K562 (cell line): ENCODE results near the gene MAGEA4. TPM values are rescaled to one million over a fixed set of nuclear protein-coding genes. Genes with fewer than 3 reads are reported as not detected.

ENCODE experiments used
- BACH1 ChIP-seq: fragments of 200-800 bp; sonication (Bioruptor generic); IDR thresholded peaks from 2 replicates; pipeline ENCODE4 v1.6.1; 2016; ENCODE audit warnings: missing genetic modification characterization, missing compliant biosample characterization
- CREBBP ChIP-seq: IDR thresholded peaks from one replicate; pipeline ENCODE4 v1.6.1; 2012; ENCODE audit warnings: low read depth, mild to moderate bottlenecking, control low read depth, inconsistent platforms, low read length
- DEAF1 ChIP-seq: fragments of 450-650 bp; formaldehyde crosslinking; IDR thresholded peaks from 2 replicates; pipeline ENCODE4 v1.4.0; 2020; ENCODE audit warnings: mild to moderate bottlenecking, moderate library complexity
- E2F4 ChIP-seq: sonication (generic); formaldehyde crosslinking; IDR thresholded peaks from 2 replicates; pipeline ENCODE4 v1.8.0; 2022; ENCODE audit warnings: mild to moderate bottlenecking, low read depth, missing genetic modification reagents
- ETS2 ChIP-seq: IDR thresholded peaks from 2 replicates; pipeline ENCODE4 v1.6.1; 2016; ENCODE audit warnings: borderline replicate concordance, missing genetic modification characterization, mild to moderate bottlenecking, moderate library complexity, missing compliant biosample characterization; ENCODE audit not compliant: poor library complexity, severe bottlenecking
- FIP1L1 ChIP-seq: fragments of 200-400 bp; formaldehyde crosslinking; IDR thresholded peaks from 2 replicates; pipeline ENCODE4 v1.6.1; 2018; ENCODE audit warnings: mild to moderate bottlenecking, low read depth, low read length; ENCODE audit not compliant: poor library complexity, severe bottlenecking
- FOXJ3 ChIP-seq: sonication (generic); formaldehyde crosslinking; IDR thresholded peaks from 2 replicates; pipeline ENCODE4 v1.4.0; 2020; ENCODE audit warnings: mild to moderate bottlenecking, missing genetic modification reagents
- JUND ChIP-seq, 2 experiments: IDR thresholded peaks; 2 replicates in 1 of 2; 3 replicates in 1 of 2; pipeline ENCODE4 v1.6.1; 2011; ENCODE audit warnings: borderline replicate concordance in 2 of 2, low read depth in 2 of 2, low read length in 2 of 2, improper control_type of control experiment in 1 of 2, missing biosample characterization in 1 of 2, missing genetic modification characterization in 1 of 2, missing genetic modification reagents in 1 of 2
- KLF1 ChIP-seq: fragments of 450-650 bp; IDR thresholded peaks from 2 replicates; pipeline ENCODE4 v1.6.1; 2016; ENCODE audit warnings: missing genetic modification characterization, missing compliant biosample characterization
- LARP7 ChIP-seq: fragments of 450-650 bp; IDR thresholded peaks from 2 replicates; pipeline ENCODE4 v1.6.1; 2016
- LCOR ChIP-seq: sonication (generic); formaldehyde crosslinking; IDR thresholded peaks from 2 replicates; pipeline ENCODE4 v1.8.0; 2022; ENCODE audit warnings: mild to moderate bottlenecking, missing genetic modification reagents
- MCM5 ChIP-seq: fragments of 450-650 bp; IDR thresholded peaks from 2 replicates; pipeline ENCODE4 v1.6.1; 2016; ENCODE audit warnings: low read depth
- NCOA6 ChIP-seq: fragments of 450-650 bp; IDR thresholded peaks from 2 replicates; pipeline ENCODE4 v1.6.1; 2017; ENCODE audit warnings: mild to moderate bottlenecking
- POU5F1 ChIP-seq: fragments of 150-350 bp; IDR thresholded peaks from 2 replicates; pipeline ENCODE4 v1.6.1; 2014; ENCODE audit warnings: borderline replicate concordance, low read length, low read depth, mild to moderate bottlenecking; ENCODE audit not compliant: partially characterized antibody
- SP1 ChIP-seq: sonication (generic); formaldehyde crosslinking; IDR thresholded peaks from 2 replicates; pipeline ENCODE4 v1.8.1; 2022; ENCODE audit warnings: mild to moderate bottlenecking, missing genetic modification reagents
- SPI1 ChIP-seq: IDR thresholded peaks from 2 replicates; pipeline ENCODE4 v1.6.1; 2011; ENCODE audit warnings: low read depth, low read length, control low read depth, borderline replicate concordance
- STAT5A ChIP-seq: IDR thresholded peaks from 2 replicates; pipeline ENCODE4 v1.6.1; 2012; ENCODE audit warnings: low read length, inconsistent platforms, borderline replicate concordance
- TGIF2 ChIP-seq: sonication (generic); formaldehyde crosslinking; IDR thresholded peaks from 2 replicates; pipeline ENCODE4 v1.8.1; 2022; ENCODE audit warnings: mild to moderate bottlenecking, missing genetic modification reagents, moderate library complexity
- ZFP30 ChIP-seq: fragments of 250-450 bp; sonication (Bioruptor Pico); IDR thresholded peaks from 2 replicates; pipeline ENCODE4 v1.8.0; 2022; ENCODE audit warnings: moderate library complexity, mild to moderate bottlenecking, inconsistent platforms, borderline replicate concordance
- ZHX1 ChIP-seq: fragments of 150-350 bp; conservative IDR thresholded peaks from 2 replicates; pipeline ENCODE4 v1.6.1; 2014; ENCODE audit warnings: low read length
- ZNF280A ChIP-seq: fragments of 450-650 bp; IDR thresholded peaks from 2 replicates; pipeline ENCODE4 v1.6.1; 2018; ENCODE audit warnings: mild to moderate bottlenecking, low read depth; ENCODE audit not compliant: partially characterized antibody
- polyA plus RNA-seq, 8 experiments: library from polyadenylated mRNA; depleted of rRNA in 4 of 8; stranded (reverse) in 5 of 8; unstranded in 3 of 8; fragments of >200 nt; fragmentation: Nextera tagmentation in 2 of 8; fragmentation: Illumina TruSeq in 1 of 8; extraction: Ambion mirVana in 2 of 8; extraction: Trizol in 1 of 8; gene quantifications; 2 replicates each; pipeline versions ENCODE4 v1.2.1 to v1.2.3, GENCODE V29; 2011 to 2014; ENCODE audit warnings: inconsistent platforms in 1 of 8, missing spikeins in 1 of 8
- total RNA-seq, 7 experiments: library from RNA; depleted of rRNA in 6 of 7; stranded (reverse); fragments of >200 nt in 6 of 7; fragmentation: Illumina TruSeq in 2 of 7; extraction: Trizol in 2 of 7; gene quantifications; 2 replicates each; pipeline versions ENCODE4 v1.2.1 to v1.2.3, GENCODE V29; 2011 to 2021; ENCODE audit warnings: low replicate concordance in 1 of 7

MAGEA4 gene
- total and polyA plus RNA-seq, 9 of the 15 experiments (the other 6 are each of a cell fraction or from before 2014, with no cell fraction given) = 0.42 to 1.9 (median 0.69) TPM

- TF ChIP-seq SPI1 (no peak), LCOR (peak; percentile 29; the same call in 1 of the 2 replicates), ZHX1 (no peak), BACH1 (tag) (no peak; the same call in none of the 2 replicates), KLF1 (tag) (no peak), ZNF280A (no peak), ZFP30 (CRISPR knock-in tag) (no peak), MCM5 (no peak), FOXJ3 (CRISPR knock-in tag) (no peak), TGIF2 (CRISPR knock-in tag) (no peak), POU5F1 (no peak), FIP1L1 (no peak), STAT5A (no peak), NCOA6 (no peak), JUND (IDR thresholded peaks at IDR 0.05; ENCODE audit: borderline replicate concordance, low read depth, low read length) (peak; percentile 93), JUND (tag; IDR thresholded peaks at IDR 0.05; ENCODE audit: borderline replicate concordance, low read depth, low read length) (peak; percentile 85; the same call in 1 of the 3 replicates), CREBBP (no peak), SP1 (CRISPR knock-in tag) (no peak), ETS2 (tag) (no peak), LARP7 (no peak), DEAF1 (CRISPR knock-in tag) (no peak), E2F4 (CRISPR knock-in tag) (no peak)
Observed at GRCh38 chrX:151896734-151897474, 15.8 kb upstream of the MAGEA4 start (continued).
